Peyer's patch (tissue), 4 donors: ENCODE results near the gene SLC6A15.

Source experiments
- POLR2A ChIP-seq, 2 donors: fragments of 450-650 bp; IDR thresholded peaks; one replicate each; pipeline ENCODE4 v1.5.1; 2017; ENCODE audit warnings: antibody characterized with exemption in 2 of 2, mild to moderate bottlenecking in 2 of 2, moderate library complexity in 2 of 2
- TF ChIP-seq, protein P1 (sequence below), 6 experiments: fragments of 450-650 bp in 4 of 6; fragments of 200-600 bp in 2 of 6; sonication (generic) in 1 of 6; IDR thresholded peaks; one replicate each; pipeline ENCODE4 v1.5.1; 2017 to 2019; ENCODE audit warnings: antibody characterized with exemption in 6 of 6, mild to moderate bottlenecking in 3 of 6, moderate library complexity in 1 of 6

DNA sequence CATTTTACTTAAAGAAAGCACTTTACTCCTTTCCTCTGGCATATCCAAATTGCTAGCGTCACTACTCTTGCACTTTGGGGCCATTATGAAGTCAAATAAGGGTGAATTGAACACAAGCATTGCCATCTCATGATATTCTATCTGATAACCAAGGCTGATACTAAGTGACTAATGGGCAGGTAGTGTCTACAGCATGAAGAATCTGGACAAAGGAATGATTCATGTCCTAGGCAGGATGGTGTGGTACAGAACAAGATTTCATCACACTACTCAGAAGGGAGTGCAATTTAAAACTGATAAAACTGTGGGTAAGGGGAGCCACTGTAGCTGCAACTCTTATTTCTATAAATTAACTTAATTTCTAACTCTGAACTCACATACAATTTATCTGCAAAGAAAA lies 7.7 kb upstream of the SLC6A15 start:
- TF ChIP-seq, protein P1, sequence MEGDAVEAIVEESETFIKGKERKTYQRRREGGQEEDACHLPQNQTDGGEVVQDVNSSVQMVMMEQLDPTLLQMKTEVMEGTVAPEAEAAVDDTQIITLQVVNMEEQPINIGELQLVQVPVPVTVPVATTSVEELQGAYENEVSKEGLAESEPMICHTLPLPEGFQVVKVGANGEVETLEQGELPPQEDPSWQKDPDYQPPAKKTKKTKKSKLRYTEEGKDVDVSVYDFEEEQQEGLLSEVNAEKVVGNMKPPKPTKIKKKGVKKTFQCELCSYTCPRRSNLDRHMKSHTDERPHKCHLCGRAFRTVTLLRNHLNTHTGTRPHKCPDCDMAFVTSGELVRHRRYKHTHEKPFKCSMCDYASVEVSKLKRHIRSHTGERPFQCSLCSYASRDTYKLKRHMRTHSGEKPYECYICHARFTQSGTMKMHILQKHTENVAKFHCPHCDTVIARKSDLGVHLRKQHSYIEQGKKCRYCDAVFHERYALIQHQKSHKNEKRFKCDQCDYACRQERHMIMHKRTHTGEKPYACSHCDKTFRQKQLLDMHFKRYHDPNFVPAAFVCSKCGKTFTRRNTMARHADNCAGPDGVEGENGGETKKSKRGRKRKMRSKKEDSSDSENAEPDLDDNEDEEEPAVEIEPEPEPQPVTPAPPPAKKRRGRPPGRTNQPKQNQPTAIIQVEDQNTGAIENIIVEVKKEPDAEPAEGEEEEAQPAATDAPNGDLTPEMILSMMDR (IDR thresholded peaks at IDR 0.05): no peak
- no peak for TF ChIP-seq POLR2A (IDR thresholded peaks at IDR 0.05)
